Globus pallidus (tissue), 1 donor: ENCODE results near the gene PEAK1.

Experiments
- DNase-seq: peaks from one replicate; pipeline ENCODE4 v3.0.0-alpha.2; 2015; ENCODE audit warnings: low spot score

Gene PEAK1

GRCh38 chr15:77398927-77399326 is 21.0 kb downstream of the PEAK1 start:
- no peak for DNase-seq

GRCh38 chr15:77396692-77397091 is 23.2 kb downstream of the PEAK1 start:
- DNase-seq: no peak

- no peak for DNase-seq
Observed at GRCh38 chr15:77395013-77395774, 24.7 kb downstream of the PEAK1 start.

GRCh38 chr15:77393471-77393840 is 26.4 kb downstream of the PEAK1 start:
- no peak for DNase-seq

GRCh38 chr15:77392762-77393470 is 27.0 kb downstream of the PEAK1 start:
- DNase-seq: no peak

GRCh38 chr15:77391372-77391951 is 28.4 kb downstream of the PEAK1 start:
- DNase-seq: no peak

- no peak for DNase-seq
Observed at GRCh38 chr15:77387365-77388105, 32.4 kb downstream of the PEAK1 start.

- no peak for DNase-seq
Observed at GRCh38 chr15:77386626-77387025, 33.3 kb downstream of the PEAK1 start.

GRCh38 chr15:77384589-77385359 is 35.1 kb downstream of the PEAK1 start:
- DNase-seq: no peak

GRCh38 chr15:77384086-77384485 is 35.8 kb downstream of the PEAK1 start:
- no peak for DNase-seq

GRCh38 chr15:77380033-77380432 is 39.9 kb downstream of the PEAK1 start:
- DNase-seq: no peak

- no peak for DNase-seq
Observed at GRCh38 chr15:77376770-77377169, 43.1 kb downstream of the PEAK1 start.

GRCh38 chr15:77375133-77375532 is 44.8 kb downstream of the PEAK1 start:
- no peak for DNase-seq

- DNase-seq: no peak
Observed at GRCh38 chr15:77373441-77373840, 46.5 kb downstream of the PEAK1 start.

GRCh38 chr15:77371850-77372563 is 47.9 kb downstream of the PEAK1 start:
- no peak for DNase-seq

GRCh38 chr15:77370580-77370979 is 49.3 kb downstream of the PEAK1 start:
- DNase-seq: no peak

- DNase-seq: no peak
Observed at GRCh38 chr15:77369168-77369567, 50.7 kb downstream of the PEAK1 start.

- no peak for DNase-seq
Observed at GRCh38 chr15:77367631-77368030, 52.3 kb downstream of the PEAK1 start.

- DNase-seq: no peak
Observed at GRCh38 chr15:77361456-77361855, 58.4 kb downstream of the PEAK1 start.

GRCh38 chr15:77358545-77359240 is 61.2 kb downstream of the PEAK1 start:
- DNase-seq: no peak

- DNase-seq: no peak
Observed at GRCh38 chr15:77356305-77356704, 63.6 kb downstream of the PEAK1 start.
